Measurements from ENCODE around the gene TKTL1. TPM values are rescaled to one million over a fixed set of nuclear protein-coding genes. Genes with fewer than 3 reads are reported as not detected.

TKTL1 gene
- total RNA-seq, 1 experiment from 2014 or later = 1.6 TPM

DNA sequence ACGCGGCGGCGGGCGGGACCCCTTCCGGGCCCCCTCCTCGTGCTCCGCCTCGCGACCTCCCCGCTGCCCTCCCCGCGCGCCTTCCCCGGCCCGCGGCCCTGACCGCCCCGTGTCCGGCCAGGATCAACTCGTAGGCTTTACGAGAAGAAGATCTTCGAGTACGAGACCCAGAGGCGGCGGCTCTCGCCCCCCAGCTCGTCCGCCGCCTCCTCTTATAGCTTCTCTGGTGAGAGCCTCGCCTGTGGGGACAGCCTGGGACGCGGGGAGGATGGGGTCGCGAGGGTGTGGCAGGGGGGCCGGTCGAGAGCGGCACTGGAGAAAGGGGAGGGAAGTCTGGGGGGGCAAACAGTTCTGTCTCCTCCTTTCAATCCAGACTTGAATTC lies 84.0 kb downstream of the TKTL1 start:
- DNase-seq = no peak
- peak overlapping the region; percentile 79 for H3K4me3 ChIP-seq (ENCODE audit: insufficient read depth, low read depth, low read length)
- H3K27me3 ChIP-seq (ENCODE audit: control insufficient read depth, insufficient read depth, low read length) = no peaks in the 10 kb centered on the region; the same call in 1 of the 2 replicates
- H3K36me3 ChIP-seq (replicated peaks; ENCODE audit: control insufficient read depth, insufficient read depth, low read length) = 0 out of 2 replicates have a peak, but pooled peaks cover 3% of the 10 kb centered on the region

Other genes with a start within 250 kb of the TKTL1 start
- 24.2 and 30.5 TPM in 2 replicates for gene MECP2, start 198.1 kb upstream of the TKTL1 start, total RNA-seq (2014; rRNA removed; shearing (Covaris generic))
- not detected in 2 replicates for gene OPN1LW, start 151.6 kb upstream of the TKTL1 start, total RNA-seq (2014; rRNA removed; shearing (Covaris generic))
- not detected in 2 replicates for gene OPN1MW, start 113.2 kb upstream of the TKTL1 start, total RNA-seq (2014; rRNA removed; shearing (Covaris generic))
- not detected in 2 replicates for gene OPN1MW2, start 76.0 kb upstream of the TKTL1 start, total RNA-seq (2014; rRNA removed; shearing (Covaris generic))
- not detected in 2 replicates for gene OPN1MW3, start 38.2 kb upstream of the TKTL1 start, total RNA-seq (2014; rRNA removed; shearing (Covaris generic))
- not detected in 2 replicates for gene TEX28, start 671 bp upstream of the TKTL1 start, total RNA-seq (2014; rRNA removed; shearing (Covaris generic))
- 799 and 827 TPM in 2 replicates for gene FLNA, start 78.8 kb downstream of the TKTL1 start, total RNA-seq (2014; rRNA removed; shearing (Covaris generic))
- 56.2 and 57.1 TPM in 2 replicates for gene EMD, start 83.5 kb downstream of the TKTL1 start, total RNA-seq (2014; rRNA removed; shearing (Covaris generic))
- 4,112 and 4,296 TPM in 2 replicates for gene RPL10, start 102.6 kb downstream of the TKTL1 start, total RNA-seq (2014; rRNA removed; shearing (Covaris generic))
- gene DNASE1L1, start 113.5 kb downstream of the TKTL1 start, total RNA-seq (2014; rRNA removed; shearing (Covaris generic)) = 24.8 and 26.6 TPM in 2 replicates
- gene TAFAZZIN, start 115.7 kb downstream of the TKTL1 start, total RNA-seq (2014; rRNA removed; shearing (Covaris generic)) = 38.6 and 71.3 TPM in 2 replicates
- 31.4 and 48.8 TPM in 2 replicates for gene ATP6AP1, start 132.9 kb downstream of the TKTL1 start, total RNA-seq (2014; rRNA removed; shearing (Covaris generic))
- 128 and 143 TPM in 2 replicates for gene GDI1, start 141.4 kb downstream of the TKTL1 start, total RNA-seq (2014; rRNA removed; shearing (Covaris generic))
- gene FAM50A, start 148.3 kb downstream of the TKTL1 start, total RNA-seq (2014; rRNA removed; shearing (Covaris generic)) = 44.0 and 46.6 TPM in 2 replicates
- 2.3 and 4.5 TPM in 2 replicates for gene PLXNA3, start 162.5 kb downstream of the TKTL1 start, total RNA-seq (2014; rRNA removed; shearing (Covaris generic))
- 47.9 and 84.9 TPM in 2 replicates for gene LAGE3, start 183.5 kb downstream of the TKTL1 start, total RNA-seq (2014; rRNA removed; shearing (Covaris generic))
- gene UBL4A, start 190.8 kb downstream of the TKTL1 start, total RNA-seq (2014; rRNA removed; shearing (Covaris generic)) = 64.8 and 84.0 TPM in 2 replicates
- 17.0 and 18.4 TPM in 2 replicates for gene SLC10A3, start 194.8 kb downstream of the TKTL1 start, total RNA-seq (2014; rRNA removed; shearing (Covaris generic))
- 31.6 and 42.5 TPM in 2 replicates for gene FAM3A, start 220.4 kb downstream of the TKTL1 start, total RNA-seq (2014; rRNA removed; shearing (Covaris generic))

All from H7 (cell line).